PC-3 (cell line): ENCODE results near the gene CNTNAP5. TPM values are rescaled to one million over a fixed set of nuclear protein-coding genes. Genes with fewer than 3 reads are reported as not detected.

ENCODE experiments used
- ATAC-seq: fragments of 200-7000 bp; cut with Tn5 transposase; 2 replicates; pipeline ENCODE4 v1.9.1; 2020; ENCODE audit warnings: mild to moderate bottlenecking, moderate library complexity
- BruUV-seq: library from RNA; stranded (reverse); fragments of 400-500 nt; replicated peaks from 2 replicates; lab custom pipeline; 2021; lab: Mats Ljungman, UMichigan
- CTCF ChIA-PET: fragments of 300-600 bp; sonication (Branson Sonifier 250); formaldehyde crosslinking; loops from one replicate; lab custom pipeline; 2022; ENCODE audit warnings: antibody characterized with exemption; lab: Charles Lee
- POLR2A ChIA-PET: fragments of 300-600 bp; sonication (Branson Sonifier 250); formaldehyde crosslinking; loops from one replicate; lab custom pipeline; 2022; ENCODE audit warnings: antibody characterized with exemption; ENCODE audit not compliant: unreplicated experiment; lab: Charles Lee
- DNase-seq: peaks from one replicate; pipeline ENCODE4 v3.0.0-alpha.2; 2015
- H2AFZ ChIP-seq: fragments of 300-600 bp; sonication (generic); 2 replicates; pipeline ENCODE4 v1.6.0; 2016; ENCODE audit warnings: antibody characterized with exemption, low read length
- H3F3A ChIP-seq: fragments of 300-600 bp; sonication (generic); one replicate; pipeline ENCODE4 v1.6.0; 2017; ENCODE audit warnings: antibody characterized with exemption, low read length, control low read depth, mild to moderate bottlenecking; ENCODE audit not compliant: unreplicated experiment
- H3K27ac ChIP-seq: fragments of 300-600 bp; sonication (generic); 2 replicates; pipeline ENCODE4 v1.5.1; 2016; ENCODE audit warnings: mild to moderate bottlenecking, low read length
- H3K27me3 ChIP-seq: fragments of 300-600 bp; sonication (generic); 2 replicates; pipeline ENCODE4 v1.6.1; 2016; ENCODE audit warnings: low read length, mixed read lengths
- H3K36me3 ChIP-seq: fragments of 300-600 bp; sonication (generic); 2 replicates; pipeline ENCODE4 v1.6.1; 2016; ENCODE audit warnings: low read depth, mixed run types, low read length, mixed read lengths
- H3K4me1 ChIP-seq: fragments of 300-600 bp; sonication (generic); 2 replicates; pipeline ENCODE4 v1.5.1; 2016; ENCODE audit warnings: low read length; ENCODE audit not compliant: insufficient read depth
- H3K4me2 ChIP-seq: fragments of 300-600 bp; sonication (generic); 2 replicates; pipeline ENCODE4 v1.6.0; 2016; ENCODE audit warnings: low read length
- H3K4me3 ChIP-seq: fragments of 300-600 bp; sonication (generic); 2 replicates; pipeline ENCODE4 v1.5.1; 2016; ENCODE audit warnings: mild to moderate bottlenecking, low read length, mixed read lengths
- H3K79me2 ChIP-seq: fragments of 300-600 bp; sonication (generic); 2 replicates; pipeline ENCODE4 v1.6.1; 2017; ENCODE audit warnings: low read length, mixed read lengths
- H3K9ac ChIP-seq: fragments of 300-600 bp; sonication (generic); 2 replicates; pipeline ENCODE4 v1.6.0; 2016; ENCODE audit warnings: mild to moderate bottlenecking, low read length
- H3K9me2 ChIP-seq: fragments of 300-600 bp; sonication (generic); replicated peaks from 2 replicates; pipeline ENCODE4 v1.6.1; 2016; ENCODE audit warnings: mixed run types, low read length, mixed read lengths
- H3K9me3 ChIP-seq: fragments of 300-600 bp; sonication (generic); 2 replicates; pipeline ENCODE4 v1.6.1; 2016; ENCODE audit warnings: low read length, mixed read lengths
- H4K20me1 ChIP-seq: fragments of 300-600 bp; sonication (generic); 2 replicates; pipeline ENCODE4 v1.6.1; 2016; ENCODE audit warnings: low read length, mixed read lengths
- CTCF ChIP-seq: fragments of 300-600 bp; sonication (generic); conservative IDR thresholded peaks from 2 replicates; pipeline ENCODE4 v1.5.1; 2017; ENCODE audit warnings: antibody characterized with exemption, low read depth, mild to moderate bottlenecking, low read length
- EZH2 ChIP-seq: fragments of 300-600 bp; sonication (generic); IDR thresholded peaks from one replicate; pipeline ENCODE4 v1.6.1; 2017; ENCODE audit warnings: antibody characterized with exemption, mild to moderate bottlenecking, low read length; ENCODE audit not compliant: unreplicated experiment
- EZH2phosphoT487 ChIP-seq: fragments of 300-600 bp; sonication (generic); IDR thresholded peaks from 2 replicates; pipeline ENCODE4 v1.6.1; 2018; ENCODE audit warnings: mild to moderate bottlenecking, antibody characterized with exemption, low read length, borderline replicate concordance
- intact Hi-C: fragments of 100-400 bp; cut with micrococcal nuclease; formaldehyde crosslinking; loops from 2 replicates; pipeline ENCODE4 v1.9.0; 2023
- total RNA-seq: library from RNA; depleted of rRNA; stranded (reverse); fragments of >200 nt; gene quantifications from 2 replicates; pipeline ENCODE4 v1.2.3, GENCODE V29; 2014

CNTNAP5 gene
- total RNA-seq, 1 experiment from 2014 or later: not detected

- Histone ChIP-seq H3K4me1 (no peaks in the 10 kb centered on the region), H3F3A (no peaks in the 10 kb centered on the region), H3K4me3 (no peak overlapping the region), H4K20me1 (no peaks in the 10 kb centered on the region), H2AFZ (no peak overlapping the region), H3K36me3 (no peaks in the 10 kb centered on the region), H3K9me2 (no peaks in the 10 kb centered on the region), H3K9me3 (no peaks in the 10 kb centered on the region), H3K27me3 (no peaks in the 10 kb centered on the region), H3K9ac (no peak overlapping the region), H3K4me2 (no peak overlapping the region), H3K27ac (no peak overlapping the region), H3K79me2 (no peaks in the 10 kb centered on the region)
- POLR2A ChIA-PET: no interaction called here
- DNase-seq (no peak), ATAC-seq (no peak)
- BruUV-seq: no TSS peak
- TF ChIP-seq EZH2 (no peak), EZH2phosphoT487 (no peak)
- CTCF ChIA-PET: no interaction called here
- intact Hi-C loops: no loop called here
These were observed 20.8 kb downstream of the CNTNAP5 start for GRCh38 chr2:124045894-124046293.

GRCh38 chr2:124046332-124046731, 21.2 kb downstream of the CNTNAP5 start:
- POLR2A ChIA-PET: no interaction called here

GRCh38 chr2:124048102-124048501, 23.0 kb downstream of the CNTNAP5 start:
- Histone ChIP-seq H3K9me3 (no peaks in the 10 kb centered on the region), H3F3A (no peaks in the 10 kb centered on the region), H3K4me1 (no peaks in the 10 kb centered on the region), H3K4me2 (no peak overlapping the region), H3K4me3 (no peak overlapping the region), H3K27ac (no peak overlapping the region), H3K9ac (no peak overlapping the region), H3K27me3 (no peaks in the 10 kb centered on the region), H4K20me1 (no peaks in the 10 kb centered on the region), H3K36me3 (no peaks in the 10 kb centered on the region), H2AFZ (no peak overlapping the region), H3K9me2 (no peaks in the 10 kb centered on the region), H3K79me2 (no peaks in the 10 kb centered on the region)
- ChIA-PET POLR2A (no interaction called here), CTCF (no interaction called here)
- intact Hi-C loops: no loop called here
- no peak for TF ChIP-seq CTCF
- no peak for TF ChIP-seq EZH2
- no peak for TF ChIP-seq EZH2phosphoT487
- DNase-seq (no peak), ATAC-seq (no peak)
- no TSS peak for BruUV-seq

More at GRCh38 chr2:124046332-124046731, 21.2 kb downstream of the CNTNAP5 start:
- H3K27me3 ChIP-seq: no peaks in the 10 kb centered on the region
- no peaks in the 10 kb centered on the region for H3K4me1 ChIP-seq
- H3K4me2 ChIP-seq: no peak overlapping the region
- no peaks in the 10 kb centered on the region for H3K9me2 ChIP-seq
- H3K36me3 ChIP-seq: no peaks in the 10 kb centered on the region
- no peak for TF ChIP-seq EZH2phosphoT487
- intact Hi-C loops: no loop called here
- no peaks in the 10 kb centered on the region for H4K20me1 ChIP-seq
- no peaks in the 10 kb centered on the region for H3F3A ChIP-seq
- no peaks in the 10 kb centered on the region for H3K79me2 ChIP-seq
- H3K4me3 ChIP-seq: no peak overlapping the region
- no peak overlapping the region for H3K27ac ChIP-seq
- DNase-seq (no peak), ATAC-seq (no peak)
- H3K9ac ChIP-seq: no peak overlapping the region
- CTCF ChIA-PET: no interaction called here
- no TSS peak for BruUV-seq
- H3K9me3 ChIP-seq: no peaks in the 10 kb centered on the region
- no peak overlapping the region for H2AFZ ChIP-seq

- Histone ChIP-seq H3K4me1 (no peaks in the 10 kb centered on the region), H3K27ac (no peak overlapping the region), H3K9me3 (no peaks in the 10 kb centered on the region), H2AFZ (no peak overlapping the region), H3F3A (no peaks in the 10 kb centered on the region), H3K9me2 (no peaks in the 10 kb centered on the region), H3K9ac (no peak overlapping the region), H4K20me1 (no peaks in the 10 kb centered on the region), H3K36me3 (no peaks in the 10 kb centered on the region), H3K4me3 (no peak overlapping the region), H3K4me2 (no peak overlapping the region), H3K27me3 (no peaks in the 10 kb centered on the region), H3K79me2 (no peaks in the 10 kb centered on the region)
- POLR2A ChIA-PET: no interaction called here
- no TSS peak for BruUV-seq
- TF ChIP-seq EZH2phosphoT487 (no peak), CTCF (no peak), EZH2 (no peak)
- intact Hi-C loops: no loop called here
- CTCF ChIA-PET: no interaction called here
- DNase-seq: no peak
- ATAC-seq: no peak
These were observed 23.6 kb downstream of the CNTNAP5 start for GRCh38 chr2:124048664-124049063.
